Measurements from ENCODE around the gene STRBP.

STRBP gene

GRCh38 chr9:123174079-123174478 is 94.3 kb downstream of the STRBP start:
- TF ChIP-seq, protein P1, sequence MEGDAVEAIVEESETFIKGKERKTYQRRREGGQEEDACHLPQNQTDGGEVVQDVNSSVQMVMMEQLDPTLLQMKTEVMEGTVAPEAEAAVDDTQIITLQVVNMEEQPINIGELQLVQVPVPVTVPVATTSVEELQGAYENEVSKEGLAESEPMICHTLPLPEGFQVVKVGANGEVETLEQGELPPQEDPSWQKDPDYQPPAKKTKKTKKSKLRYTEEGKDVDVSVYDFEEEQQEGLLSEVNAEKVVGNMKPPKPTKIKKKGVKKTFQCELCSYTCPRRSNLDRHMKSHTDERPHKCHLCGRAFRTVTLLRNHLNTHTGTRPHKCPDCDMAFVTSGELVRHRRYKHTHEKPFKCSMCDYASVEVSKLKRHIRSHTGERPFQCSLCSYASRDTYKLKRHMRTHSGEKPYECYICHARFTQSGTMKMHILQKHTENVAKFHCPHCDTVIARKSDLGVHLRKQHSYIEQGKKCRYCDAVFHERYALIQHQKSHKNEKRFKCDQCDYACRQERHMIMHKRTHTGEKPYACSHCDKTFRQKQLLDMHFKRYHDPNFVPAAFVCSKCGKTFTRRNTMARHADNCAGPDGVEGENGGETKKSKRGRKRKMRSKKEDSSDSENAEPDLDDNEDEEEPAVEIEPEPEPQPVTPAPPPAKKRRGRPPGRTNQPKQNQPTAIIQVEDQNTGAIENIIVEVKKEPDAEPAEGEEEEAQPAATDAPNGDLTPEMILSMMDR (conservative IDR thresholded peaks at IDR 0.05) = no peak
- no peak overlapping the region for H3K27ac ChIP-seq

- TF ChIP-seq, protein P1 (conservative IDR thresholded peaks at IDR 0.05) = no peak
- no peak overlapping the region for H3K27ac ChIP-seq
Observed at GRCh38 chr9:123169926-123170325, 98.5 kb downstream of the STRBP start.

GRCh38 chr9:123168586-123168985 is 99.8 kb downstream of the STRBP start:
- TF ChIP-seq, protein P1 (conservative IDR thresholded peaks at IDR 0.05) = no peak
- no peak overlapping the region for H3K27ac ChIP-seq

GRCh38 chr9:123167474-123167873 is 100.9 kb downstream of the STRBP start:
- H3K27ac ChIP-seq = no peak overlapping the region

GRCh38 chr9:123165813-123166212 is 102.6 kb downstream of the STRBP start:
- H3K27ac ChIP-seq = no peak overlapping the region
- TF ChIP-seq, protein P1 (conservative IDR thresholded peaks at IDR 0.05) = no peak

More at GRCh38 chr9:123167474-123167873, 100.9 kb downstream of the STRBP start:
- TF ChIP-seq, protein P1 (conservative IDR thresholded peaks at IDR 0.05) = no peak

GRCh38 chr9:123164285-123164684 is 104.1 kb downstream of the STRBP start:
- H3K27ac ChIP-seq = no peak overlapping the region
- TF ChIP-seq, protein P1 (conservative IDR thresholded peaks at IDR 0.05) = no peak

DNA sequence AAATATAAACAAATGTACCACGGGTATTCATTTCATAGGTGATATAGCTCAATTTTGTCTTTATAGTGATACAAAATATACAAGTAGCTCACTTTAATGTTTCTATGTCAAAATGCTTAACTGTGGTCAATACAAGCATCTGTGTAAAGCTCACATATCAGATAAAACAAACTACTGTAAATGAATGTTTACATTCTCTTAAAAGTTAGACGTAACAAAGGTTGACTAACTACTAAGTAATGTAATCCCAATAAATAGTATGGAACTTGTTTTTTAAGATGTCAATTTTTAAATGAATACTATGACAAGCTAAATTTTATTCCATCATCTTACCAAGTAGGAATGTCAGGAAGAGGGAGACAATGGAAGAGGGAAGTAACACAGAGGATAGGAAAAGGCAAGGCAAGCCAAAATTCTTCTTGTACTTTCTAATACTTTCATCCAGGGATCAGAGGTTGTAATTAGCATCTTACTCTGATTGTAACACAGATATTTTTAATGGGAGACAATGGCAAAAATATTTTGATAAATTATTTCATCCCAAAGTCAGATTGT is 105.5 kb downstream of the STRBP start:
- TF ChIP-seq, protein P1 (conservative IDR thresholded peaks at IDR 0.05) = no peak
- H3K27ac ChIP-seq = no peak overlapping the region

Data from VCaP (cell line).